GM12865 (cell line): Measurements from ENCODE around the gene DTNBP1.
A peak's percentile ranks its signal among the peaks of the same experiment; 100 is the strongest.

ENCODE experiments used
- DNase-seq: peaks from one replicate; pipeline ENCODE4 v3.0.0; 2010; ENCODE audit warnings: low read depth
- H3K4me3 ChIP-seq: 2 replicates; pipeline ENCODE4 v1.5.1; 2011; ENCODE audit warnings: mild to moderate bottlenecking, low read depth, low read length, control low read depth
- TF ChIP-seq, protein P1 (sequence below): IDR thresholded peaks from 2 replicates; pipeline ENCODE4 v1.5.1; 2011; ENCODE audit warnings: low read length, control low read depth, low read depth, inconsistent platforms; ENCODE audit not compliant: insufficient read depth; ENCODE audit errors: missing control alignments

DTNBP1 gene

DNA sequence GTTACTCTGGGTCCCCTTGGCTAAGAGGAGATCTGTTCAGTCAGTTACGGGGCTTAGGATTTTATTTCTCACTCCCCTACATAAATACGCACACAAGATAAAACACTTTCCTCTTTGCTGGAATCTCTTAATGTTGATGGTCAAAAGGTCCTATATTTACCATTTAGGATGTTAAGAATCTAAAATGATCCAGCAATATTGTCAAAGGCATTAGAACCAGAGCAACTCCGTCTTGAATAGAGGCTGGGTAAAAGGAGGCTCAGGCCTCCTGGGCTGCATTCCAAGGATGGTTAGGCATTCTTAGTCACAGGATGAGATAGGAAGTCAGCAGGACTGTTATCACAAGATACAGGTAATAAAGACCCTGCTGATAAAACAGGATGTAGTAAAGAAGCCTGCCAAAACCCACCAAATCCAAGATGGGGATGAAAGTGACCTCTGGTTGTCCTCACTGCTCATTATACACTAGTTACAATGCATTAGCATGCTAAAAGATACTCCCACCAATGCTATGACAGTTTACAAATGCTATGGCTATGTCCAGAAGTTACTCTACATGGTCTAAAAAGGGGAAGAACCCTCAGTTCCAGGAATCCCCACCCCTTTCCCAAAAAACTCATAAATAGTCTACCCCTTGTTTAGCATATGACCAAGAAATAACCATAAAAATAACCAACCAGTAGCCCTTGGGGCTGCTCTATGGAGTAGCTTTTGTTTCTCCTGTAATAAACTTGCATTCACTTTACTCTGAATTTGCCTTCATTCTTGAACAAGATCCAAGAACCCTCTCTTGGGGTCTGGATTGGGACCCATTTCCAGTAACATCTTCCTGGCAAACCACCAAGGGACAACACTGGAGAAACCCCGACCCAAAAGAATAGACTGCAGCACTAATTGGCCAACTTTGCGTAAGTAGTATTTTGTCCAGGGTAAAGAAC lies 107.5 kb downstream of the DTNBP1 start:
- TF ChIP-seq, protein P1, sequence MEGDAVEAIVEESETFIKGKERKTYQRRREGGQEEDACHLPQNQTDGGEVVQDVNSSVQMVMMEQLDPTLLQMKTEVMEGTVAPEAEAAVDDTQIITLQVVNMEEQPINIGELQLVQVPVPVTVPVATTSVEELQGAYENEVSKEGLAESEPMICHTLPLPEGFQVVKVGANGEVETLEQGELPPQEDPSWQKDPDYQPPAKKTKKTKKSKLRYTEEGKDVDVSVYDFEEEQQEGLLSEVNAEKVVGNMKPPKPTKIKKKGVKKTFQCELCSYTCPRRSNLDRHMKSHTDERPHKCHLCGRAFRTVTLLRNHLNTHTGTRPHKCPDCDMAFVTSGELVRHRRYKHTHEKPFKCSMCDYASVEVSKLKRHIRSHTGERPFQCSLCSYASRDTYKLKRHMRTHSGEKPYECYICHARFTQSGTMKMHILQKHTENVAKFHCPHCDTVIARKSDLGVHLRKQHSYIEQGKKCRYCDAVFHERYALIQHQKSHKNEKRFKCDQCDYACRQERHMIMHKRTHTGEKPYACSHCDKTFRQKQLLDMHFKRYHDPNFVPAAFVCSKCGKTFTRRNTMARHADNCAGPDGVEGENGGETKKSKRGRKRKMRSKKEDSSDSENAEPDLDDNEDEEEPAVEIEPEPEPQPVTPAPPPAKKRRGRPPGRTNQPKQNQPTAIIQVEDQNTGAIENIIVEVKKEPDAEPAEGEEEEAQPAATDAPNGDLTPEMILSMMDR: no peak
- no peak overlapping the region for H3K4me3 ChIP-seq
- DNase-seq: no peak

- DNase-seq: no peak
- no peak overlapping the region for H3K4me3 ChIP-seq
- TF ChIP-seq, protein P1: no peak
These were observed 108.1 kb downstream of the DTNBP1 start for GRCh38 chr6:15554728-15555100.

DNA sequence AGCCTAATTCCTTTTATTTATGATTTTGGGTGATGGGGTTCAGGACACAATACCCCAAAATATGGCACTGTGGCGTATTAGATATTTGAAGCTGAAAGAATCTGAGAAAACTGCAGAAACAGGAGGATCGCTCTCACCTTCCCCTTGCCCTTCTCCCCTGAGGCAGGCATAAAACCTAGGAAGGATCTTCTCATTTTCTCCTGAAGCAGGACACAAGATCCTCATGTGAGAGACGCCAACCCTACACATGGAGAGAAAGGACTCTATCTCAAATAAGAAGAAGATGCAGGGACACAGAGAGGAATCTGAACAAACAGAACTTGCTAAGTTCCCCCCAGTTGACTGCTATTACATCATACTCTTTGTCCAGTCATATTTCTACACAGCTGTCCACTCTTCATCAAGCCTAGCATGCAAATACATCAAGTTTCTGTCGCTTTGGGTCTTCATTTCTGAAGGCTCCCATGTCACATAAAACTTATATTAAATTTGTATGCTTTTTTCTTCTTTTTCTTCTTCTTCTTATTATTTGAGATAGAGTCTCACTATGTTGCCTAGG lies 109.0 kb downstream of the DTNBP1 start:
- TF ChIP-seq, protein P1: no peak
- no peak for DNase-seq
- no peak overlapping the region for H3K4me3 ChIP-seq

DNA sequence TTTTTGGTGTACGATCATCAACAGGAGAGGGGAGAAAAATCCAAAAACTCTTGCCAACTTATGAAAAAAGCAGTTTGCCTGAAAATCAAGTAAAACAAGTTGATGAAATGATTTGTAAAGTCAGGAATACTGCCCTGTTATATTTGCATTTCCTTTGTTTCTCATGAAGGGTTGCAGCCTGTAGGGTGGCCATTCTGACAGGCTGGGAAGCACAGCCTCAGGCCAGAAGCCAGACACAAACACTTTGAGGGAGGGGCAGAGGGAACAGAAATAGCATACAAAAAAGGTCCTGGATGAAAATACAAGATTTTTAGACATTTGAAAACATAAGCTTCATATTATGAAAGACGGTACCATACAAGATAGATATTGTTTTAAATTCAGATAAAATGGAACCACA lies 109.8 kb downstream of the DTNBP1 start:
- H3K4me3 ChIP-seq: no peak overlapping the region
- no peak for DNase-seq
- TF ChIP-seq, protein P1: no peak

DNA sequence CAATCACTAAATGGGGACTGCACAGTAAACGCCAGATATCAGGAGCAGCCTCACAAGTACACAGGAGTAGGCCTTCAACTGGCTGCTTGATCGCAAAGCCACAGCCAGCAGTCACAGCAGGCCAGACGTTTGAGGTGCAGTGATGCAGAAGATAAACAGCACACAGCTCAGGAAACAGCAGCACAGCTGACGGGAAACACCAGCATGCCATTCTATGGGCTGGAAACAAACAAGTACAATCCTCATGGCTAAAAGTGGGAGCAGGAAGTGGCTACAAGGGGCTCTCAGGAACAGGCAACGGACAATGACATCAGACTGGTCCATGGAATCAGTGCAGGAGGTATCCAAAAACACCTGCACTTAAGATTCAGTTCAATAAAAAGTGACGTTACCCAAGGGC lies 111.0 kb downstream of the DTNBP1 start:
- DNase-seq: peak; percentile 18
- TF ChIP-seq, protein P1: no peak
- H3K4me3 ChIP-seq: no peak overlapping the region

- no peak for DNase-seq
- H3K4me3 ChIP-seq: no peak overlapping the region
- TF ChIP-seq, protein P1: no peak
These were observed 111.6 kb downstream of the DTNBP1 start for GRCh38 chr6:15551262-15551661.
